SK-N-SH (cell line): ENCODE results near the gene RCOR1. TPM values are rescaled to one million over a fixed set of nuclear protein-coding genes. Genes with fewer than 3 reads are reported as not detected.

Source experiments
- CTCF ChIA-PET: fragments of 300-600, 350-600 bp; formaldehyde crosslinking; extraction: SDS; loops from one replicate; lab custom pipeline; 2021; lab: Yijun Ruan, JAX
- POLR2A ChIA-PET: fragments of 350-600 bp; sonication (Branson Sonifier 250); formaldehyde crosslinking; extraction: SDS; loops from one replicate; lab custom pipeline; 2020; ENCODE audit warnings: antibody characterized with exemption, inconsistent platforms; lab: Yijun Ruan, JAX
- DNase-seq: peaks from one replicate; pipeline ENCODE4 v3.0.0; 2012
- H2AFZ ChIP-seq: fragments of 200-600 bp; sonication (generic); 2 replicates; pipeline ENCODE4 v1.8.1; 2016; ENCODE audit warnings: antibody characterized with exemption, mild to moderate bottlenecking, low read depth
- H3F3A ChIP-seq: fragments of 200-600 bp; sonication (generic); replicated peaks from 2 replicates; pipeline ENCODE3; 2016; ENCODE audit warnings: antibody characterized with exemption, mild to moderate bottlenecking; ENCODE audit not compliant: insufficient read depth
- H3K27ac ChIP-seq, 2 experiments: fragments of 200-500 bp in 1 of 2; fragments of 200-600 bp in 1 of 2; sonication (Bioruptor generic) in 1 of 2; sonication (generic), shearing (Covaris generic) in 1 of 2; 2 replicates each; pipeline versions ENCODE4 v1.5.1 to v1.6.1; 2014 to 2016; ENCODE audit warnings: low read depth in 2 of 2, inconsistent platforms in 1 of 2, low read length in 1 of 2, mild to moderate bottlenecking in 1 of 2, mixed read lengths in 1 of 2
- H3K27me3 ChIP-seq: fragments of 200-600 bp; sonication (generic), shearing (Covaris generic); 2 replicates; pipeline ENCODE4 v1.6.1; 2016; ENCODE audit warnings: mixed run types; ENCODE audit not compliant: insufficient read depth
- H3K36me3 ChIP-seq, 2 experiments: fragments of 200-500 bp in 1 of 2; fragments of 200-600 bp in 1 of 2; sonication (Bioruptor generic) in 1 of 2; sonication (generic) in 1 of 2; replicated peaks in 1 of 2; 2 replicates each; pipeline versions ENCODE3 to v1.5.1; 2014 to 2016; ENCODE audit warnings: low read length in 1 of 2, mild to moderate bottlenecking in 1 of 2; ENCODE audit not compliant: insufficient read depth in 2 of 2, control insufficient read depth in 1 of 2
- H3K4me1 ChIP-seq, 2 experiments: fragments of 200-500 bp in 1 of 2; fragments of 200-600 bp in 1 of 2; sonication (Bioruptor generic) in 1 of 2; sonication (generic), shearing (Covaris generic) in 1 of 2; 2 replicates each; pipeline versions ENCODE4 v1.5.1 to v1.6.1; 2014 to 2016; ENCODE audit warnings: low read depth in 1 of 2, low read length in 1 of 2, mixed run types in 1 of 2; ENCODE audit not compliant: insufficient read depth in 2 of 2, control insufficient read depth in 1 of 2
- H3K4me2 ChIP-seq: fragments of 200-600 bp; sonication (generic), shearing (Covaris generic); 2 replicates; pipeline ENCODE4 v1.6.1; 2017; ENCODE audit warnings: mixed run types
- H3K4me3 ChIP-seq, 2 experiments: fragments of 200-500 bp in 1 of 2; fragments of 200-600 bp in 1 of 2; sonication (Bioruptor generic) in 1 of 2; sonication (generic), shearing (Covaris generic) in 1 of 2; 2 replicates each; pipeline versions ENCODE4 v1.5.1 to v1.8.1; 2014 to 2016; ENCODE audit warnings: low read depth in 2 of 2, inconsistent platforms in 1 of 2, low read length in 1 of 2, mild to moderate bottlenecking in 1 of 2, mixed read lengths in 1 of 2, moderate library complexity in 1 of 2
- H3K79me2 ChIP-seq: fragments of 200-600 bp; sonication (generic); 2 replicates; pipeline ENCODE4 v1.8.1; 2017; ENCODE audit warnings: mild to moderate bottlenecking; ENCODE audit not compliant: insufficient read depth
- H3K9ac ChIP-seq: fragments of 200-600 bp; sonication (generic); 2 replicates; pipeline ENCODE4 v1.6.1; 2017; ENCODE audit warnings: mixed run types
- H3K9me2 ChIP-seq: fragments of 200-600 bp; sonication (generic); 2 replicates; pipeline ENCODE4 v1.6.1; 2017; ENCODE audit warnings: mixed run types
- H3K9me3 ChIP-seq: fragments of 200-600 bp; sonication (generic); 2 replicates; pipeline ENCODE4 v1.6.1; 2017; ENCODE audit warnings: mixed run types, mild to moderate bottlenecking, moderate library complexity
- H4K20me1 ChIP-seq: fragments of 200-600 bp; sonication (generic); 2 replicates; pipeline ENCODE4 v1.6.1; 2017; ENCODE audit warnings: mild to moderate bottlenecking, mixed run types; ENCODE audit not compliant: insufficient read depth
- ELF1 ChIP-seq: IDR thresholded peaks from 2 replicates; pipeline ENCODE4 v1.4.0; 2012
- EP300 ChIP-seq, 2 experiments: IDR thresholded peaks; 2 replicates each; pipeline versions ENCODE4 v1.4.0 to v1.6.1; 2012; ENCODE audit warnings: borderline replicate concordance in 1 of 2, low read depth in 1 of 2, low read length in 1 of 2
- EZH2phosphoT487 ChIP-seq: fragments of 200-600 bp; sonication (generic); IDR thresholded peaks from 2 replicates; pipeline ENCODE4 v1.6.1; 2017; ENCODE audit warnings: low read depth, mixed run types, mild to moderate bottlenecking, antibody characterized with exemption, moderate library complexity, borderline replicate concordance
- GATA2 ChIP-seq: sonication (generic); formaldehyde crosslinking; IDR thresholded peaks from 2 replicates; pipeline ENCODE4 v1.5.0; 2020; ENCODE audit warnings: mild to moderate bottlenecking, missing genetic modification reagents
- JUND ChIP-seq: IDR thresholded peaks from 2 replicates; pipeline ENCODE4 v1.4.0; 2012
- MEF2A ChIP-seq: IDR thresholded peaks from 2 replicates; pipeline ENCODE4 v1.4.0; 2012; ENCODE audit warnings: low read depth, borderline replicate concordance
- MXI1 ChIP-seq: IDR thresholded peaks from 2 replicates; pipeline ENCODE4 v1.6.1; 2012; ENCODE audit warnings: mild to moderate bottlenecking, low read depth, low read length, improper control_type of control experiment
- NRF1 ChIP-seq: IDR thresholded peaks from 2 replicates; pipeline ENCODE4 v1.6.1; 2012; ENCODE audit warnings: low read depth, mild to moderate bottlenecking, low read length
- POLR2AphosphoS5 ChIP-seq: IDR thresholded peaks from 2 replicates; pipeline ENCODE4 v1.6.1; 2012; ENCODE audit warnings: low read depth, low read length
- RXRA ChIP-seq: IDR thresholded peaks from 2 replicates; pipeline ENCODE4 v1.4.0; 2012; ENCODE audit warnings: low read depth, mild to moderate bottlenecking, borderline replicate concordance
- SIN3A ChIP-seq: IDR thresholded peaks from 2 replicates; pipeline ENCODE4 v1.6.1; 2012; ENCODE audit warnings: low read depth, mild to moderate bottlenecking, low read length, moderate library complexity, borderline replicate concordance
- TCF12 ChIP-seq: IDR thresholded peaks from 2 replicates; pipeline ENCODE4 v1.4.0; 2012
- TEAD4 ChIP-seq: IDR thresholded peaks from 2 replicates; pipeline ENCODE4 v1.4.0; 2012; ENCODE audit warnings: mild to moderate bottlenecking, borderline replicate concordance; ENCODE audit not compliant: insufficient read depth
- WGBS: methylation state at CpG from one replicate; pipeline ENCODE4 v1.1.6; 2017; ENCODE audit warnings: low lambda C conversion rate; 5-methylcytosine and 5-hydroxymethylcytosine counted together
- polyA plus RNA-seq, 3 experiments: library from polyadenylated mRNA; depleted of rRNA; stranded (reverse); fragments of >200 nt; gene quantifications; 2 replicates each; pipeline ENCODE4 v1.2.3, GENCODE V29; 2012
- TF ChIP-seq, protein P1 (sequence below): IDR thresholded peaks from 2 replicates; pipeline ENCODE4 v1.6.1; 2012; ENCODE audit warnings: mild to moderate bottlenecking, low read depth, low read length, moderate library complexity
- TF ChIP-seq, protein P2 (sequence below): IDR thresholded peaks from 2 replicates; pipeline ENCODE4; 2012
- TF ChIP-seq, protein P3 (sequence below): fragments of 150-350 bp; IDR thresholded peaks from 2 replicates; pipeline ENCODE4 v1.6.1; 2017; ENCODE audit warnings: antibody characterized with exemption, low read length, low read depth, borderline replicate concordance
- TF ChIP-seq, protein P4 (sequence below): IDR thresholded peaks from 2 replicates; pipeline ENCODE4 v1.4.0; 2012; ENCODE audit warnings: low read depth, borderline replicate concordance
- TF ChIP-seq, protein P5 (sequence below): IDR thresholded peaks from 2 replicates; pipeline ENCODE4 v1.4.0; 2012; ENCODE audit warnings: low read depth

The RCOR1 gene
- polyA plus RNA-seq, 1 of the 3 experiments (the other 2 are of a cell fraction), result 8.5 TPM

DNA sequence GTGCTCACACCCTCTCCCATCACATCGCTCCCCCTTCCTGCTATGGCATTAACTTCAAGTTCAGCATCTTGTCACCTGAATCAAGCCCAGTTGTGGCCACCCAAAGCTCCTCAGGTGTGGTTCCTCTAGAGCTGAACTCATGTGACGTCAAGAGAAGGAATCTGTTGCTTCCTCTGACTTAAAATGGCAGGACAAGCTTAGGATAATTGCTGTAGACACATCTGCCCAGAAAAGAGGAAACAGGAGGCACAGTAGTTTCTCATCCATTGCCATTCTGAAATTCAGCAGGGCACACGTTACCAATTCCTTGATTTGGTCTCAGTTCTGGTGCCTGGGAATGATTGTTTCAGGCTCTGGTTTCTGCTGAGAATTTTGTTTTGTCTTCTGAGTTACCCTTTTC lies 52.1 kb downstream of the RCOR1 start (continued):
- TF ChIP-seq, protein P1, sequence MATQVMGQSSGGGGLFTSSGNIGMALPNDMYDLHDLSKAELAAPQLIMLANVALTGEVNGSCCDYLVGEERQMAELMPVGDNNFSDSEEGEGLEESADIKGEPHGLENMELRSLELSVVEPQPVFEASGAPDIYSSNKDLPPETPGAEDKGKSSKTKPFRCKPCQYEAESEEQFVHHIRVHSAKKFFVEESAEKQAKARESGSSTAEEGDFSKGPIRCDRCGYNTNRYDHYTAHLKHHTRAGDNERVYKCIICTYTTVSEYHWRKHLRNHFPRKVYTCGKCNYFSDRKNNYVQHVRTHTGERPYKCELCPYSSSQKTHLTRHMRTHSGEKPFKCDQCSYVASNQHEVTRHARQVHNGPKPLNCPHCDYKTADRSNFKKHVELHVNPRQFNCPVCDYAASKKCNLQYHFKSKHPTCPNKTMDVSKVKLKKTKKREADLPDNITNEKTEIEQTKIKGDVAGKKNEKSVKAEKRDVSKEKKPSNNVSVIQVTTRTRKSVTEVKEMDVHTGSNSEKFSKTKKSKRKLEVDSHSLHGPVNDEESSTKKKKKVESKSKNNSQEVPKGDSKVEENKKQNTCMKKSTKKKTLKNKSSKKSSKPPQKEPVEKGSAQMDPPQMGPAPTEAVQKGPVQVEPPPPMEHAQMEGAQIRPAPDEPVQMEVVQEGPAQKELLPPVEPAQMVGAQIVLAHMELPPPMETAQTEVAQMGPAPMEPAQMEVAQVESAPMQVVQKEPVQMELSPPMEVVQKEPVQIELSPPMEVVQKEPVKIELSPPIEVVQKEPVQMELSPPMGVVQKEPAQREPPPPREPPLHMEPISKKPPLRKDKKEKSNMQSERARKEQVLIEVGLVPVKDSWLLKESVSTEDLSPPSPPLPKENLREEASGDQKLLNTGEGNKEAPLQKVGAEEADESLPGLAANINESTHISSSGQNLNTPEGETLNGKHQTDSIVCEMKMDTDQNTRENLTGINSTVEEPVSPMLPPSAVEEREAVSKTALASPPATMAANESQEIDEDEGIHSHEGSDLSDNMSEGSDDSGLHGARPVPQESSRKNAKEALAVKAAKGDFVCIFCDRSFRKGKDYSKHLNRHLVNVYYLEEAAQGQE, result no peak
- TF ChIP-seq EP300 (IDR thresholded peaks at IDR 0.05; ENCODE audit: borderline replicate concordance in 1 of 2, low read depth in 1 of 2, low read length in 1 of 2) (no peak), NRF1 (no peak)

DNA sequence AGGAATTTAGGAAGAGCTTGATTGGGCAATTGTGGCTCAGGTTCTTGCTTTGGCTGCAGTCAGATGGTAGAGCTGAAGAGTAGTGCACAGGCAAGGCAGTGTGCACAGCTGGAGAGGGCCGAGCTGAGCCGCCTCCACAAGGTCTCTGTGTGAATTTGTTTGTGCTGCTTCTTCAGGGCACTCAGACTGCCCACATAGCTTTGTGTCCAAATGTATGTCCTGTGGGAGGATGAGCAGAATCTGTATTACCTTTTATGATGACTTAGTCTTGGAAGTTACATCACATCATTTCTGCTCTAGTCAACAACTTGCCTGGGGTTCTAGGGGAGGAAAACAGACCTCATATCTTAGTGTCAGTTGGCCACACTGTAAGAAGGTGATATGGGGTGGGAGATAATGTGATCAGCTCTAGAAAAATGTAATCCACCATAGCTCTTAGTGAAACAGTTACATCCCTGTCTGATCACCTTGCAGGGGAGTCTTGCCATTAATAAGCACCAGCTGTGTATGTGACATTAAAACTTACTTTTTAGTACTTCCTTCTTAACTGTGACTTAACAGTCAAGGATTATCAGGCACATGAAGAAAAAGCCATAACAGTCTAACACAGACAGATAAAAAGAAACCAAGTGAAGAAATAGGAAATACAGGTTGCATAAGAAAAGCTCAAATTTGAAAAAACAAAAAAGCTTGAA lies 53.4 kb downstream of the RCOR1 start:
- Histone ChIP-seq H3K4me3 (no peak overlapping the region), H4K20me1 (peaks cover 55% of the 10 kb centered on the region), H3K4me2 (no peak overlapping the region), H3F3A (no peaks in the 10 kb centered on the region), H2AFZ (no peak overlapping the region), H3K36me3 (peaks cover 0 to 4% of the 10 kb centered on the region in 2 experiments), H3K9ac (no peak overlapping the region), H3K9me2 (no peaks in the 10 kb centered on the region), H3K9me3 (no peaks in the 10 kb centered on the region), H3K27ac (no peak overlapping the region), H3K4me1 (no peaks in the 10 kb centered on the region; a peak in 2 of 4 replicates), H3K27me3 (no peaks in the 10 kb centered on the region), H3K79me2 (peaks cover 86% of the 10 kb centered on the region)
- 93% methylated on average over 2 of the region's 2 CpGs for WGBS
- ChIA-PET CTCF (interaction anchor here (1.1 to 1.6 kb wide), 3 partner anchors 52 to 459 kb away, joined by 3 to 4 read pairs (median 3); no protein-coding TSS in a partner anchor), POLR2A (no interaction called here)
- no peak for DNase-seq
- TF ChIP-seq, protein P2, sequence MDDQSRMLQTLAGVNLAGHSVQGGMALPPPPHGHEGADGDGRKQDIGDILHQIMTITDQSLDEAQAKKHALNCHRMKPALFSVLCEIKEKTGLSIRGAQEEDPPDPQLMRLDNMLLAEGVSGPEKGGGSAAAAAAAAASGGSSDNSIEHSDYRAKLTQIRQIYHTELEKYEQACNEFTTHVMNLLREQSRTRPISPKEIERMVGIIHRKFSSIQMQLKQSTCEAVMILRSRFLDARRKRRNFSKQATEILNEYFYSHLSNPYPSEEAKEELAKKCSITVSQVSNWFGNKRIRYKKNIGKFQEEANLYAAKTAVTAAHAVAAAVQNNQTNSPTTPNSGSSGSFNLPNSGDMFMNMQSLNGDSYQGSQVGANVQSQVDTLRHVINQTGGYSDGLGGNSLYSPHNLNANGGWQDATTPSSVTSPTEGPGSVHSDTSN, result no peak
- TF ChIP-seq SIN3A, result no peak
- TF ChIP-seq MEF2A, result no peak
- no peak for TF ChIP-seq JUND
- TF ChIP-seq, protein P3, sequence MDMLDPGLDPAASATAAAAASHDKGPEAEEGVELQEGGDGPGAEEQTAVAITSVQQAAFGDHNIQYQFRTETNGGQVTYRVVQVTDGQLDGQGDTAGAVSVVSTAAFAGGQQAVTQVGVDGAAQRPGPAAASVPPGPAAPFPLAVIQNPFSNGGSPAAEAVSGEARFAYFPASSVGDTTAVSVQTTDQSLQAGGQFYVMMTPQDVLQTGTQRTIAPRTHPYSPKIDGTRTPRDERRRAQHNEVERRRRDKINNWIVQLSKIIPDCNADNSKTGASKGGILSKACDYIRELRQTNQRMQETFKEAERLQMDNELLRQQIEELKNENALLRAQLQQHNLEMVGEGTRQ, result no peak
- TF ChIP-seq TEAD4, result no peak
- no peak for TF ChIP-seq RXRA
- TF ChIP-seq EZH2phosphoT487, result no peak
- TF ChIP-seq TCF12, result no peak
- no peak for TF ChIP-seq NRF1
- TF ChIP-seq, protein P1, result no peak
- no peak for TF ChIP-seq POLR2AphosphoS5
- TF ChIP-seq, protein P4, sequence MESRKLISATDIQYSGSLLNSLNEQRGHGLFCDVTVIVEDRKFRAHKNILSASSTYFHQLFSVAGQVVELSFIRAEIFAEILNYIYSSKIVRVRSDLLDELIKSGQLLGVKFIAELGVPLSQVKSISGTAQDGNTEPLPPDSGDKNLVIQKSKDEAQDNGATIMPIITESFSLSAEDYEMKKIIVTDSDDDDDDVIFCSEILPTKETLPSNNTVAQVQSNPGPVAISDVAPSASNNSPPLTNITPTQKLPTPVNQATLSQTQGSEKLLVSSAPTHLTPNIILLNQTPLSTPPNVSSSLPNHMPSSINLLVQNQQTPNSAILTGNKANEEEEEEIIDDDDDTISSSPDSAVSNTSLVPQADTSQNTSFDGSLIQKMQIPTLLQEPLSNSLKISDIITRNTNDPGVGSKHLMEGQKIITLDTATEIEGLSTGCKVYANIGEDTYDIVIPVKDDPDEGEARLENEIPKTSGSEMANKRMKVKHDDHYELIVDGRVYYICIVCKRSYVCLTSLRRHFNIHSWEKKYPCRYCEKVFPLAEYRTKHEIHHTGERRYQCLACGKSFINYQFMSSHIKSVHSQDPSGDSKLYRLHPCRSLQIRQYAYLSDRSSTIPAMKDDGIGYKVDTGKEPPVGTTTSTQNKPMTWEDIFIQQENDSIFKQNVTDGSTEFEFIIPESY, result no peak
- no peak for TF ChIP-seq GATA2 (CRISPR knock-in tag)
- TF ChIP-seq, protein P5, sequence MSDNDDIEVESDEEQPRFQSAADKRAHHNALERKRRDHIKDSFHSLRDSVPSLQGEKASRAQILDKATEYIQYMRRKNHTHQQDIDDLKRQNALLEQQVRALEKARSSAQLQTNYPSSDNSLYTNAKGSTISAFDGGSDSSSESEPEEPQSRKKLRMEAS, result no peak
- TF ChIP-seq ELF1, result no peak
- TF ChIP-seq MXI1, result no peak
